ENCODE measurements around the gene SEC24C.

DNA sequence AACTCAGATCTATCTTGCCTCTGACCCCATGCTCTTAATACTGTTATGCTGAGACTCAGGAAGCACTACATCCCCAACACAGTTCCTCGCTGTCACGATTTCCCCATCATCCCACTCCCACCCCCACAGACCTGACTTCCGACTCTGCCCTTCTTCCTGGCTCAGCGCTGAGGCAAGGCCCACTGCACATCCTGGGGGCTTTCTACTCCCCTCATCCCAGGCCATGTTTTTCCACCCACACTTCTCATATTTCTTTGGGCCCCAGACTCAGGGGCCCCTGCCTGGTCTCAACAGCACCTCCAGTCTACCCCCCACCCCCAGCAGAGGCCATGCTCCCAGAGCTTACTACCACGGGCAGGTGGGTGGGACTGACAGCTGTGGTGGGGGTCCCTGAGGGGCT lies 74.9 kb downstream of the SEC24C start:
- no peak for TF ChIP-seq EZH2 (IDR thresholded peaks at IDR 0.05; ENCODE audit: borderline replicate concordance, low read length)
- TF ChIP-seq, protein P1, sequence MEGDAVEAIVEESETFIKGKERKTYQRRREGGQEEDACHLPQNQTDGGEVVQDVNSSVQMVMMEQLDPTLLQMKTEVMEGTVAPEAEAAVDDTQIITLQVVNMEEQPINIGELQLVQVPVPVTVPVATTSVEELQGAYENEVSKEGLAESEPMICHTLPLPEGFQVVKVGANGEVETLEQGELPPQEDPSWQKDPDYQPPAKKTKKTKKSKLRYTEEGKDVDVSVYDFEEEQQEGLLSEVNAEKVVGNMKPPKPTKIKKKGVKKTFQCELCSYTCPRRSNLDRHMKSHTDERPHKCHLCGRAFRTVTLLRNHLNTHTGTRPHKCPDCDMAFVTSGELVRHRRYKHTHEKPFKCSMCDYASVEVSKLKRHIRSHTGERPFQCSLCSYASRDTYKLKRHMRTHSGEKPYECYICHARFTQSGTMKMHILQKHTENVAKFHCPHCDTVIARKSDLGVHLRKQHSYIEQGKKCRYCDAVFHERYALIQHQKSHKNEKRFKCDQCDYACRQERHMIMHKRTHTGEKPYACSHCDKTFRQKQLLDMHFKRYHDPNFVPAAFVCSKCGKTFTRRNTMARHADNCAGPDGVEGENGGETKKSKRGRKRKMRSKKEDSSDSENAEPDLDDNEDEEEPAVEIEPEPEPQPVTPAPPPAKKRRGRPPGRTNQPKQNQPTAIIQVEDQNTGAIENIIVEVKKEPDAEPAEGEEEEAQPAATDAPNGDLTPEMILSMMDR (conservative IDR thresholded peaks at IDR 0.05 in 1 of 2, IDR thresholded peaks at IDR 0.05 in 1 of 2; ENCODE audit: extremely low read depth in 1 of 2, insufficient read depth in 1 of 2, low read depth in 1 of 2, low read length in 2 of 2): no peak

All from mammary epithelial cell (primary cell).